ENCODE data around the gene ATP5F1B.
"Not testable (repeated sequence)": the region's sequence is repeated elsewhere in the genome, so short reads cannot be mapped to it uniquely, and the experiment has no call there.

GRCh38 chr12:56653781-56654180, 8.0 kb upstream of the ATP5F1B start:
- TF ChIP-seq CTCF (IDR thresholded peaks at IDR 0.05); POLR2AphosphoS5 (IDR thresholded peaks at IDR 0.05); POLR2A (IDR thresholded peaks at IDR 0.05); EP300 (IDR thresholded peaks at IDR 0.05; ENCODE audit: low read depth): not testable (repeated sequence)

Data from transverse colon (tissue), 4 donors.